Suprapubic skin (tissue), 4 donors: ENCODE data around the gene B3GNT7. TPM values are rescaled to one million over a fixed set of nuclear protein-coding genes. Genes with fewer than 3 reads are reported as not detected.

Source experiments
- DNase-seq, 2 donors: peaks; one replicate each; pipeline ENCODE4 v3.0.0-alpha.2; 2019; ENCODE audit warnings: low spot score in 2 of 2
- H3K27ac ChIP-seq: fragments of 200-600 bp; sonication (generic); one replicate; pipeline ENCODE4 v1.5.1; 2019
- H3K27me3 ChIP-seq: fragments of 200-600 bp; sonication (generic); one replicate; pipeline ENCODE4 v1.5.1; 2019
- H3K36me3 ChIP-seq: fragments of 200-600 bp; sonication (generic); one replicate; pipeline ENCODE4 v1.5.1; 2019
- H3K4me1 ChIP-seq: fragments of 200-600 bp; sonication (generic); one replicate; pipeline ENCODE4 v1.5.1; 2019
- H3K4me3 ChIP-seq: fragments of 200-600 bp; sonication (generic); one replicate; pipeline ENCODE4 v1.5.1; 2019; ENCODE audit warnings: mild to moderate bottlenecking
- H3K9me3 ChIP-seq: fragments of 200-600 bp; sonication (generic); one replicate; pipeline ENCODE4 v1.5.1; 2019
- CTCF ChIP-seq, 2 donors: fragments of 200-600 bp in 1 of 2; fragments of 450-650 bp in 1 of 2; sonication (generic) in 1 of 2; IDR thresholded peaks; one replicate each; pipeline ENCODE4 v1.5.1; 2016 to 2019; ENCODE audit warnings: antibody characterized with exemption in 2 of 2, mild to moderate bottlenecking in 1 of 2, moderate library complexity in 1 of 2
- EP300 ChIP-seq: sonication (generic); formaldehyde crosslinking; IDR thresholded peaks from one replicate; pipeline ENCODE4 v1.6.1; 2017; ENCODE audit warnings: antibody characterized with exemption
- POLR2A ChIP-seq, 2 donors: fragments of 450-650 bp; IDR thresholded peaks; one replicate each; pipeline ENCODE4 v1.6.1; 2017; ENCODE audit warnings: antibody characterized with exemption in 2 of 2, mild to moderate bottlenecking in 2 of 2, moderate library complexity in 2 of 2
- POLR2AphosphoS5 ChIP-seq, 3 donors: sonication (generic); formaldehyde crosslinking; IDR thresholded peaks; one replicate each; pipeline ENCODE4 v1.6.1; 2017; ENCODE audit warnings: antibody characterized with exemption in 3 of 3
- WGBS: methylation state at CpG from one replicate; pipeline ENCODE4 v1.1.5; 2018; 5-methylcytosine and 5-hydroxymethylcytosine counted together
- total RNA-seq, 4 donors: library from RNA; depleted of rRNA; stranded (reverse); fragments of >200 nt; gene quantifications; one replicate each; pipeline ENCODE4 v1.1.0, GENCODE V29; 2016

Gene B3GNT7
- total RNA-seq, 4 donors from 2014 or later: 1.3 to 1.5 (median 1.4) TPM

DNA sequence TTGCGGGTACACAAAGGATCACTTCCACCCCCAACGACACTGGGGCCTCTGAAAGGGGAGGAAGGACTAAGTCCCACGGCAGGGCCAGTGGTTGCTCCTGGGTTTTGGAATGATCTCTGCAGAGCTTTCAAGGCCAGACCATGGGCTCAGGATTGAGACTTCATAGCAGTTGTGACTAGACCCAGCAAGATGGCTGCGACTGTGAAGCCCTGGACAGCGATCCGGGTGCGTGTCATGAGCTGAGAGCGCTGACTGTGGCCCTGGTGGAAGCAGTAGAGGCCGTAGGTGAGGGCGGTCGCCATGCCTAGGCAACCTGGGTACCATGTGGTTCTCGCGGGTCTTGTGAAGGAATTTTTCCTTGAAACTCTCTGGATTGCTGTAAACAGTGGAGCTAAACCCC, 41.4 kb downstream of the B3GNT7 start:
- no peaks in the 10 kb centered on the region for H3K9me3 ChIP-seq
- WGBS: 87% methylated on average over 8 of the region's 13 CpGs

DNA sequence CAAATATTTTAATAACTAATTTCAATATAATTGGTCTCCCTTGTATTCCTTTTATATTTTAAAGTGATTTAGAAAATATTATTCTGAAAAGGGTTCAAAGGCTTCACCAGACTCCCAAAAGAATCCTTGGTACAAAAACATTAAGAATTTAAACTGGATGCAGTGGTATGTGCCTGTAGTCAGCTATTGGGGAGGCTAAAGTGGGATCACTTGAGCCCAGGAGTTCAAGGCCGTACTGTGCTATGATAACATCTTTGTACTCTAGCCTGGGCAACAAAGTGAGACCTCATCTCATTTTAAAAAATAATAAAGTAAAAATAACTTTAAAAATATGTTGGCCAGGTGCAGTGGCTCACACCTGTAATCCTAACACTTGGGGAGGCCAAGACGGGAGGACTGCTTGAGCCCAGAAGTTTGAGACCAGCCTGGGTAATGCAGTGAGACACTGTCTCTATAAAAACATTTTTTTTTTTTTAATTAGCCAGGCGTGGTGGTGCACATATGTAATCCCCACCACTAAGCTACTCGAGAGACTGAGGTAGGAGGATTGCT, 54.1 kb downstream of the B3GNT7 start:
- WGBS: 84% methylated on average over 4 of the region's 4 CpGs
- Histone ChIP-seq H3K9me3 (no peaks in the 10 kb centered on the region), H3K4me3 (no peak overlapping the region), H3K27ac (no peak overlapping the region), H3K4me1 (no peaks in the 10 kb centered on the region), H3K27me3 (no peaks in the 10 kb centered on the region), H3K36me3 (peaks cover 19% of the 10 kb centered on the region)
- no peak for DNase-seq
- TF ChIP-seq CTCF (IDR thresholded peaks at IDR 0.05) (no peak), POLR2AphosphoS5 (IDR thresholded peaks at IDR 0.05) (no peak), POLR2A (IDR thresholded peaks at IDR 0.05) (no peak), EP300 (no peak)

More for the DNA sequence above, 41.4 kb downstream of the B3GNT7 start:
- no peak for DNase-seq
- H3K36me3 ChIP-seq: no peaks in the 10 kb centered on the region
- H3K4me1 ChIP-seq: no peaks in the 10 kb centered on the region
- TF ChIP-seq CTCF (IDR thresholded peaks at IDR 0.05): no peak
- TF ChIP-seq POLR2A (IDR thresholded peaks at IDR 0.05): no peak
- TF ChIP-seq POLR2AphosphoS5 (IDR thresholded peaks at IDR 0.05): no peak
- no peak for TF ChIP-seq EP300
- no peak overlapping the region for H3K27ac ChIP-seq
- no peak overlapping the region for H3K4me3 ChIP-seq
- H3K27me3 ChIP-seq: no peaks in the 10 kb centered on the region

- TF ChIP-seq CTCF (IDR thresholded peaks at IDR 0.05) (no peak), POLR2AphosphoS5 (IDR thresholded peaks at IDR 0.05) (no peak), EP300 (no peak), POLR2A (IDR thresholded peaks at IDR 0.05) (no peak)
- Histone ChIP-seq H3K4me3 (no peak overlapping the region), H3K36me3 (peaks cover 28% of the 10 kb centered on the region), H3K4me1 (no peaks in the 10 kb centered on the region), H3K9me3 (no peaks in the 10 kb centered on the region), H3K27ac (no peak overlapping the region), H3K27me3 (no peaks in the 10 kb centered on the region)
- DNase-seq: no peak
- WGBS: 87% methylated on average over 4 of the region's 4 CpGs
These were observed 55.1 kb downstream of the B3GNT7 start for GRCh38 chr2:231450548-231450989.

Other genes starting within 250 kb of the B3GNT7 start
- 10 to 100 TPM in 2 of 4 donors, 1 to 10 TPM in 2; 6.5 to 11.5 (median 9.3) TPM for gene ARMC9, start 197.1 kb upstream of the B3GNT7 start, total RNA-seq
- 100 to 1,000 TPM; 142 to 384 (median 205) TPM for gene NCL, start 68.8 kb downstream of the B3GNT7 start, total RNA-seq
- gene NMUR1, start 134.7 kb downstream of the B3GNT7 start, total RNA-seq: under 1 TPM in 3 of 4 donors, not detected in 1; 0.15 to 0.31 (median 0.21) TPM
- gene TEX44, start 197.2 kb downstream of the B3GNT7 start, total RNA-seq: not detected